Prostate gland (tissue), 2 donors: Measurements from ENCODE around the gene TMEM43.

ENCODE experiments used
- CTCF ChIP-seq, 4 experiments: fragments of 200-600 bp in 2 of 4; fragments of 450-650 bp in 2 of 4; sonication (generic) in 2 of 4; IDR thresholded peaks; 1 replicate in 3 of 4; 2 replicates in 1 of 4; pipeline ENCODE4 v1.5.1; 2016 to 2019; ENCODE audit warnings: antibody characterized with exemption in 4 of 4, mild to moderate bottlenecking in 2 of 4, moderate library complexity in 2 of 4
- POLR2A ChIP-seq: fragments of 450-650 bp; IDR thresholded peaks from one replicate; pipeline ENCODE4 v1.6.1; 2016; ENCODE audit warnings: antibody characterized with exemption, mild to moderate bottlenecking
- POLR2AphosphoS5 ChIP-seq: sonication (generic); formaldehyde crosslinking; IDR thresholded peaks from one replicate; pipeline ENCODE4 v1.6.1; 2017; ENCODE audit warnings: antibody characterized with exemption

- no peak for TF ChIP-seq CTCF (IDR thresholded peaks at IDR 0.05)
- no peak for TF ChIP-seq POLR2A
- TF ChIP-seq POLR2AphosphoS5 = no peak
Measured at GRCh38 chr3:14132689-14133088, 7.8 kb downstream of the TMEM43 start.
